Activated B cell treated with CpG ODN at 0.5 μM for 24 hours (primary cell): ENCODE results near the gene TM4SF4. TPM values are rescaled to one million over a fixed set of nuclear protein-coding genes. Genes with fewer than 3 reads are reported as not detected.

ENCODE experiments used
- ATAC-seq: fragments of 200-7000 bp; cut with Tn5 transposase; one replicate; pipeline ENCODE4 v1.10.0; 2021; ENCODE audit warnings: low read depth, mild to moderate bottlenecking, moderate library complexity
- CTCF ChIA-PET: fragments of 350-600 bp; sonication (Branson Sonifier 250); formaldehyde crosslinking; loops from one replicate; lab custom pipeline; 2021; ENCODE audit warnings: antibody characterized with exemption; lab: Charles Lee
- POLR2A ChIA-PET: fragments of 350-600 bp; sonication (Branson Sonifier 250); formaldehyde crosslinking; loops from one replicate; lab custom pipeline; 2021; ENCODE audit warnings: antibody characterized with exemption; lab: Charles Lee
- DNase-seq: peaks from one replicate; pipeline ENCODE4 v3.0.0; 2022
- H3K27ac Mint-ChIP-seq: one replicate; pipeline ENCODE4 v1.8.0; 2020; ENCODE audit warnings: mixed read lengths
- H3K27me3 Mint-ChIP-seq: one replicate; pipeline ENCODE4 v1.8.0; 2021; ENCODE audit warnings: mixed read lengths
- H3K36me3 Mint-ChIP-seq: one replicate; pipeline ENCODE4 v1.8.0; 2021; ENCODE audit warnings: low read depth, mixed read lengths
- H3K4me1 Mint-ChIP-seq: one replicate; pipeline ENCODE4 v1.8.0; 2021; ENCODE audit warnings: mixed read lengths
- H3K4me3 Mint-ChIP-seq: one replicate; pipeline ENCODE4 v1.8.0; 2020; ENCODE audit warnings: mild to moderate bottlenecking, mixed read lengths
- H3K9me3 Mint-ChIP-seq: one replicate; pipeline ENCODE4 v1.8.0; 2020; ENCODE audit warnings: mixed read lengths
- intact Hi-C: fragments of 100-400 bp; cut with micrococcal nuclease; formaldehyde crosslinking; loops from one replicate; pipeline ENCODE4 v1.15.1; 2024
- total RNA-seq: library from RNA; stranded (reverse); gene quantifications from 2 replicates; pipeline ENCODE4 v1.2.3, GENCODE V29; 2022
- TF ChIP-seq, protein P1 (sequence below): fragments of 200-600 bp; IDR thresholded peaks from one replicate; pipeline ENCODE4 v1.8.0; 2022; ENCODE audit warnings: antibody characterized with exemption, mild to moderate bottlenecking

The TM4SF4 gene
- total RNA-seq, 1 donor from 2014 or later = not detected

DNA sequence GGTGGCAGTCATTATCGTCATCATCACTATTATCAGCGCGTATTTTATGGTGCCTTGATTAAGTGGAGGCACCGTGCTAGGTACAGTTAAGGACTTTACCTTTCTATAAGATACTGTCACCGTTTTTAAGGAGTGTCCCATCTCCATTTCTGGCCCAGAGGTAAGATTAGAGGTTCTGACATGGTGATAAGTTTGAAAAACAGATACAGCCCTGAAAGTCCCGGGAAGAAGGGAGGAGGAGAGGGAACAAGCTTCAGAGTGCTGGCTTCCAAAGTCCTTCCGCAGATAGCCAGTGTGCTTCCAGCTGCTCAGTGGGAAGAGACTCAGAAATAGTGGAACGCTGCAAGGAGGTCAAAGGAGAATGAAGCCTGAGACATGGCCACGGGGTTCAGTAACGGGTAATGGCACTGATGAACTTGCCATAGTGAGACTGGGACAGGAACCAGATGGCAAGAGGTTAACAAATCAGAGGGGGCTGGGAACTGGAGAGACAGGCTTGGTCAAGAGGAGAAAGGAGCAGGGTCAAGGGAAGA is 9.1 kb upstream of the TM4SF4 start:
- H3K36me3 Mint-ChIP-seq = no peaks in the 10 kb centered on the region
- H3K4me1 Mint-ChIP-seq = peaks cover 3% of the 10 kb centered on the region
- TF ChIP-seq, protein P1, sequence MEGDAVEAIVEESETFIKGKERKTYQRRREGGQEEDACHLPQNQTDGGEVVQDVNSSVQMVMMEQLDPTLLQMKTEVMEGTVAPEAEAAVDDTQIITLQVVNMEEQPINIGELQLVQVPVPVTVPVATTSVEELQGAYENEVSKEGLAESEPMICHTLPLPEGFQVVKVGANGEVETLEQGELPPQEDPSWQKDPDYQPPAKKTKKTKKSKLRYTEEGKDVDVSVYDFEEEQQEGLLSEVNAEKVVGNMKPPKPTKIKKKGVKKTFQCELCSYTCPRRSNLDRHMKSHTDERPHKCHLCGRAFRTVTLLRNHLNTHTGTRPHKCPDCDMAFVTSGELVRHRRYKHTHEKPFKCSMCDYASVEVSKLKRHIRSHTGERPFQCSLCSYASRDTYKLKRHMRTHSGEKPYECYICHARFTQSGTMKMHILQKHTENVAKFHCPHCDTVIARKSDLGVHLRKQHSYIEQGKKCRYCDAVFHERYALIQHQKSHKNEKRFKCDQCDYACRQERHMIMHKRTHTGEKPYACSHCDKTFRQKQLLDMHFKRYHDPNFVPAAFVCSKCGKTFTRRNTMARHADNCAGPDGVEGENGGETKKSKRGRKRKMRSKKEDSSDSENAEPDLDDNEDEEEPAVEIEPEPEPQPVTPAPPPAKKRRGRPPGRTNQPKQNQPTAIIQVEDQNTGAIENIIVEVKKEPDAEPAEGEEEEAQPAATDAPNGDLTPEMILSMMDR = no peak
- ATAC-seq (no peak), DNase-seq (no peak)
- no peaks in the 10 kb centered on the region for H3K9me3 Mint-ChIP-seq
- ChIA-PET CTCF (no interaction called here), POLR2A (no interaction called here)
- no peak overlapping the region for H3K27ac Mint-ChIP-seq
- intact Hi-C loops = no loop called here
- H3K4me3 Mint-ChIP-seq = no peak overlapping the region
- peaks cover 13% of the 10 kb centered on the region for H3K27me3 Mint-ChIP-seq

DNA sequence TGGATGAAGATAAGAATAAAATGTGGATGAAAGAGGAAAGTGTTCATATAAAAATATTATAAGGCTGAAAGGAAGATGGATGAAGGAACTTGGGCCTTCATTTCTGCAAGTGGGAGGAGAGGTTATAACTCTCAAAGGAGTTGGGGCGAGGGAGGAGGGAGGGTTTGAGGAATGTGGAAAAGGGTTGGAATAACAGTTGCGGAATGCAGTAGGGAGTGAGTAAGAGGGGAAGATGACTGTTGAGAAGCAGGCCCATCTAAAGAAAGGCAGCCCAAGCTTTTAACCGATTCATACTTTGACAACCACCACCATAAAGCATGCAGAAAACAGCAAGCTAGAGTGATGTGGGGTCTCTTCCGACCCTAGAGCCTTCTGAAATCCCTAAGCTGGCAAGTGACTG is 8.3 kb upstream of the TM4SF4 start:
- intact Hi-C loops = no loop called here
- H3K27ac Mint-ChIP-seq = no peak overlapping the region
- H3K4me3 Mint-ChIP-seq = no peak overlapping the region
- DNase-seq (no peak), ATAC-seq (no peak)
- peaks cover 3% of the 10 kb centered on the region for H3K4me1 Mint-ChIP-seq
- no peaks in the 10 kb centered on the region for H3K36me3 Mint-ChIP-seq
- TF ChIP-seq, protein P1 = no peak
- POLR2A ChIA-PET = no interaction called here
- no peaks in the 10 kb centered on the region for H3K9me3 Mint-ChIP-seq
- CTCF ChIA-PET = no interaction called here
- peaks cover 11% of the 10 kb centered on the region for H3K27me3 Mint-ChIP-seq

DNA sequence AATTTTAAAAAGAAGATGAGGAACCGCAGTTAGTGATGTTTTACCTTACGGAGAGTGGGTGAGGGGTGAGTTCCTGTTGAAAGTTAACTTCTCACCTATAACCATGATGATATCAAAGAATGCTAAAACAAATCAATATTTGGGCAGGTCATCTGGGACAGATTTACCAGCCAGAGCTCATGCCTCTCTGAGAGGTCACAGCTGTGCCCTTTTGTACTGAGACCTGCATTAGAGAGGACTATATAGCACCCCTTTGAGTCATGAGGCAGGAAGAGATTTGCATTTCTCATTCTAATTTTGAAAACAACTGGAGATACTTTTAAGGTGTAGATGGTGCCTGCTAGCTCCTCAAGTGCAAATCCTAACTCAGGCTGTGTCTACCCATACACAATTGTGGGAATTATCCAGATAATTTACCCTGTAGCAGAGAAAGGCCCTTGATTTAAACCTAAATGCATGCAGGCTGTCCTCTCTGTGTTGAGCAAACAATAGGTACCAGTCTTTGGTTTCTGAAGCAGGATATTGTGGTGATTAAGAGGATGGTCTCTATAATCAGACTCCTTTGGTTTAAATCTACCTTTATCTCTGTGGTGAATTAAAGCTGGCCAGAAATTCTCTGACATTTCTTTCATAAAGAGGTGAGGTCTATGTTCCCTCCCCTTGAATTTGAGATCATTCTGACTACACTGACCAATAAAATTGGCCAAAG is 5.8 kb upstream of the TM4SF4 start:
- H3K4me3 Mint-ChIP-seq = no peak overlapping the region
- no peak for ATAC-seq
- H3K4me1 Mint-ChIP-seq = peaks cover 3% of the 10 kb centered on the region
- no peaks in the 10 kb centered on the region for H3K36me3 Mint-ChIP-seq
- CTCF ChIA-PET = no interaction called here
- POLR2A ChIA-PET = no interaction called here
- no peaks in the 10 kb centered on the region for H3K27me3 Mint-ChIP-seq
- no peak overlapping the region for H3K27ac Mint-ChIP-seq
- DNase-seq = no peak
- H3K9me3 Mint-ChIP-seq = no peaks in the 10 kb centered on the region
- intact Hi-C loops = no loop called here
- TF ChIP-seq, protein P1 = no peak

DNA sequence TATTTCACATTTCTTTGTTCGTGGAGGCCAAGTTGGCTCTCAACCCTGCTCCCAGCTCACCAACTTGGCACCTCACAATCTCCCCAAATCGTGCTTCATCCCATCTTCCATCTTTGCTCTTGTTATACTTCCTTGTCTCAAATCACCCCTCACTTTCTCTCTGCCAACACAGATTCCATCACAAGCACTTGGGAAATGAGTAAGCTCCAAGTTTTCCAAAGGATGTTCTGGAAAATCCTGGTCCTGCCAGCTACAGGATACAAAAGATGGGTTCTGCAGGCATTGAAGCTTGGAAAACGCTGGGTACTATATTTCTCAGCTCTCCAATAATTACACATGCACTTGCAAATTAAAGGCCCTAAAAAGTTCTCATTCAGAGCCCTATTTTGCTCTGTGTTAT is 4.1 kb upstream of the TM4SF4 start:
- DNase-seq (no peak), ATAC-seq (no peak)
- CTCF ChIA-PET = no interaction called here
- H3K27me3 Mint-ChIP-seq = no peaks in the 10 kb centered on the region
- TF ChIP-seq, protein P1 = no peak
- intact Hi-C loops = no loop called here
- no peaks in the 10 kb centered on the region for H3K36me3 Mint-ChIP-seq
- H3K4me1 Mint-ChIP-seq = peaks cover 3% of the 10 kb centered on the region
- H3K9me3 Mint-ChIP-seq = no peaks in the 10 kb centered on the region
- H3K4me3 Mint-ChIP-seq = no peak overlapping the region
- no peak overlapping the region for H3K27ac Mint-ChIP-seq
- POLR2A ChIA-PET = no interaction called here

DNA sequence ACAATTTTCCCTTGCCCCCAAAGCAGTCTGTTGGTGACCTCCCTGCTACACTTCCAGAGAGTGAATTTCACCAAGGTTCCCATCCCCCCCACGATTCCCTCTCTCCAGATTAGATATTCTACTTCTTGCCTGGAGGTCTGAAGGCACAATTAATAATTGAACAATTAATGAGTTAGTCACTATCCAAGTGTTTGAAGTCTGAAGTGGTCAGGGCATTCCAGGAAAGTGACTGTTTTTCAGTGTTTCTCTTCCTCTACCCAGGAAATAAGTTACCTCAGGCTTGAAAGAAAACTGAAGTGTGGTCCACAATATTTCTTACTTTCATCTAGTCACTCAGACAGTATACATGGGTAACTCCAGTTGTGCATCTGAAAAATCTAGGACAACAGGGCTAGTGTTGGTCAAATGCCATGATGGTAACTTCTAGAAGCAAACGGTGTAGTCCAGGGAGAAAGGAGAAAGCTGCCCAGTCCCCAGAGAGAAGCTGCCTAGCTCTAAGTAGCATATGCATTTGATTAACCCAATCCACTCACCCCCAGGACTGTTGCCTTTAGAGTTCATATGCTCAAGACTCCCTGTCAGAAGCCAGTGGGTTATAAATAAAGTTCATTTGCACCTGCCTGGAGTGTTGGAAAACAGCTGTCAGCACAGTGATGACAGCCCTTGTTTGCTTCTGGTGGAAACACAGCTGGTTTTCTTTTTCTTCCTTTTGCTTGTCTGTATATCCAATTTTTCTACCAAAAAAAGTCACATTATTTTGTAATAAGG is 2.3 kb upstream of the TM4SF4 start:
- Mint-ChIP-seq H3K36me3 (no peaks in the 10 kb centered on the region), H3K4me3 (no peak overlapping the region), H3K27me3 (no peaks in the 10 kb centered on the region), H3K9me3 (no peaks in the 10 kb centered on the region), H3K27ac (no peak overlapping the region), H3K4me1 (peaks cover 3% of the 10 kb centered on the region)
- CTCF ChIA-PET = no interaction called here
- no peak for ATAC-seq
- TF ChIP-seq, protein P1 = no peak
- POLR2A ChIA-PET = no interaction called here
- DNase-seq = no peak
- intact Hi-C loops = no loop called here
